GM21576 (cell line): ENCODE results near the gene HNF1A.

Experiments used
- ATAC-seq: cut with Tn5 transposase; IDR thresholded peaks from one replicate; pipeline ENCODE4 v1.9.1; 2021; ENCODE audit warnings: mild to moderate bottlenecking, moderate library complexity; ENCODE audit not compliant: unreplicated experiment

HNF1A gene

GRCh38 chr12:120956579-120957300 lies 21.6 kb upstream of the HNF1A start:
- no peak for ATAC-seq

GRCh38 chr12:120959111-120959878 lies 19.0 kb upstream of the HNF1A start:
- ATAC-seq: no peak

DNA sequence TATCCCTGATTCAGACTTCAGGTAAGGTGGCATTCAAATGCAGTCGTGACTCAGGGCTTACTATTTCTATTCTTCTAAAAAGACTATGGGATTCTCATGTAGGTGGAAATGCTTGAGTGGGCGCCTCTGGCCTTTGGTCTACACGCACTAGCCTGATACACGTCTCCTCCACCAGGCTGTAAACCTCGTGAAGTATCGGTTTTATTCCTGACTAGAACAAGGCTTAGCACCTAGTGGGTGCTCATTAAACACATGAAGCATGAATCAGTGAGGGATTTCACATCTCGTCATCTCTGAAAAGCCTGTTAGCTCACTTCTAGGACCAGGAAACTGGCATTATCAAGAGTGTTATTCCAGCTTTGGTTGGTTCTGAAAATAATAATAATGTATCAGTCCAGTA lies 17.7 kb upstream of the HNF1A start:
- peak; percentile 47 for ATAC-seq

- ATAC-seq: no peak
Observed at GRCh38 chr12:120961604-120962531, 16.5 kb upstream of the HNF1A start.

DNA sequence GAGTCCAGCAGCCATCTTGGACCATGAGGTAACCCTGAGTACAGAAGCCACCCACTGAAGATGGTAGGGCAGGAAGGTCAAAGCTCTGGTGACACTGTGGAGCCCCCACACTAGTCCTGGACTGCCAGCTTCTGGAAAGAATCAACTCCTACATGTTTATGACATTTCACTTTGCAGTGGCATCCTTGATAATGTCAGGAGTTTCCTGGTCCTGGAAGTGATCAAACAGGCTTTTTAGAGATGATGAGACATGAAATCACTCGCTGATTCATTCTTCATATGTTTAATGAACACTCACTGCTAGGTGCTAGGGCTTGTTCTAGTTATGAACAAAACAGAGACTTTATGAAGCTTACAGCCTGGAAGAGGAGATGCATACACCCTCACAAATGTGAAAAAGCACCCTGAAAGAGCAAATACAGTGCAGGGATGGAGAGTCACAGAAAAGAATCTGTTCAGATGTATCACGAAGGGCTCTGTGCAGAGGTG lies 15.8 kb upstream of the HNF1A start:
- no peak for ATAC-seq

GRCh38 chr12:120964298-120964697 lies 14.0 kb upstream of the HNF1A start:
- ATAC-seq: no peak

- no peak for ATAC-seq
Observed at GRCh38 chr12:120965534-120966091, 12.7 kb upstream of the HNF1A start.

- ATAC-seq: no peak
Observed at GRCh38 chr12:120970310-120970709, 8.0 kb upstream of the HNF1A start.

DNA sequence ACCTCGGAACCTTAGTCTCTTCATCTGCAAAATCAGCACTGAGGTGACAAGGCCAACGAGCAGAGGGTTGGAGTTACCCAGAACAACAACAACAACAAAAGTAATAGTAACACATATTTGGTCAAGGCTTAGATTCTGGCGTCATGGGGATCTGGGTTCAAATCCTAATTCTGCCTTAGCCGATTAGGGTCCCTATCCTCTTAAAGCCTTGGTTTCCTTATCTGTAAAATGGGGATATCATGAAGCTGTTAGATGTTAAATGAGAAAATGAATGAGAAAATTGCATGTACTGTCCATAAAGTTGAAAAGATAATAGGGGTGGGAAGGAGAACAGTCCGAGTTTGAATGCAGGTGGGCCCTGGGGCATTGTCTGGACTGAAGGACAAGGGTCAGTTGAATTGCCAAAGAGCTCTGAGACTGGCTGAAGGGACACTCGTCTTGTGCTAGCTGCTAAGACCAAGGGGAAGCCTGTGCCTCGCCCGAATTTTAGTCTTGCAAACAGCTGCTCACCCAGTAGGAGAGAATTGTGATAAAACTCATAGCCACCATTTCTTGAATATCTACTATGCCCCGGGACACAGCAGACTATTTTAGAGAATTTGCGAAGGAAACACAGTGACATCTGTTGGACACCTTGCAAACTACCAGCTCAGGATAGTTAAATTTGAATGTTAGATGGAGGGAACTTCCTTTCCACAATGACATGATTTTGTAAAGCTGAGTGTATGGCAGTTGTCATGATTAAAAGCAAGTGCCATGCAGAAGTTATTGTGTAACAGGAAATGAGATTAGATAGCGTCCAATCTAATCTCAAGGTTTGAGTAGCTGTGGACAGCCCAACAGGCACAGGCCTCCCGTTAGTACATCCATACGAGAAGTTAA lies 6.8 kb upstream of the HNF1A start:
- no peak for ATAC-seq

DNA sequence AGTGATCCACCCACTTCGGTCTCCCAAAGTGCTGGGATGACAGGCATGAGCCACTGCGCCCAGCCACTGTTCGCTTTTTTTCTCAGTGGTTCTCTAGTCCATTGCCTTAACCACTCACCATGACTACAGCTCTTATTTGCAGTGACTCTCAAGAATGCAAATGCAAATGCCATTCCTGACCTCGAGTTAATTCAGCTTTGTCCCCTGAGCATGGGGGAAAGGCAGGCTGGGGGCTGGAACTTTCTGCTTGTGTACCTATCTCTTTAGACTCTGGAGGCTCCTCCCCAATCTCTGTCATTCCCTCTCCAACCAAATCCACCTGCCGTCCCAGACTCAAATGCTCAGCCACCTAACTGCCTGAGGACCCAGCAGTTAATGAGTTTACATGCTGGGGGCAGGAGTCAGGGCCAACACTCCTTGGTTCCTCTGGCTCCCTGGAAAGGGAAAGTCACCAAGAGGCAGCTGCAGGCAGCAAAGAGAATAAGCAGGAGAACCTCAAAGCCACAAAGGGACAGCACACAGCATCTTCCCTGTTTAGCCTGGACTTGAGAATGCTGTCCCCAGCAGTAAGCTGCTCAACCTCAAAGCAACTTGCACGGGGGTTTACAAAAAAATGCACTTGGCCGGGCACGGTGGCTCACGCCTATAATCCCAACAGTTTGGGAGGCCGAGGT lies 5.3 kb upstream of the HNF1A start:
- no peak for ATAC-seq

DNA sequence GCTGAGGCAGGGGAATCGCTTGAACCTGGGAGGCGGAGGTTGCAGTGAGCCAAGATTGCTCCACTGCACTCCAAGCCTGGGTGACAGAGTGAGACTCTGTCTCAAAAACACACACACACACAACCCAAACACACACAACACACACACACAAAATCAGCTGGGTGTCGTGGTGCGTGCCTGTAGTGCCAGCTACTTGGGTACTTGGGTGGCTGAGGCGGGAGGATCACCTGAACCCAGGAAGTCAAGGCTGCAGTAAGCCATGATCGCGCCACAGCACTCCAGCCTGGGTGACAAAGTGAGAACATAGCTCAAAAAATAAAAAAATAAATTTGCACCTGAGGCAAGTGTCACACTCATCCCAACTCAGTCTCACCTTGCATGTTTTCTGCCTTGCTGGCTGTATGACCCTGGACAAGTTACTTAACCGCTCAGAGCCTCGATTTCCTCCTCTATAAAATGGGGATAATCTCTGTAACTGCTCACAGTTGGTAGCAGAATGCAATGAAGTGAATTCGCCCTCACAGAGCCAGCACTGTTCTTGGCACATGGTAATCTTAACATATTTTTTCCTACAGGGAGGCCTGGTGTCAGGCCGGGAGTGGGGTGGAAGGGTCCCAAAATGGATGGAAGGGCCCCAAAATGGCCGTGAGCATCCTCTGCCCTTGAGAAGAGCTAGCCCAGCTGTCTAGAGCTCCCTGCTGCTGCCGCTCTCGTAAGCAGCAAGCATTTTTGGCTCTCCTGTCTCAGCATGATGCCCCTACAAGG lies 630 bp upstream of the HNF1A start:
- no peak for ATAC-seq

DNA sequence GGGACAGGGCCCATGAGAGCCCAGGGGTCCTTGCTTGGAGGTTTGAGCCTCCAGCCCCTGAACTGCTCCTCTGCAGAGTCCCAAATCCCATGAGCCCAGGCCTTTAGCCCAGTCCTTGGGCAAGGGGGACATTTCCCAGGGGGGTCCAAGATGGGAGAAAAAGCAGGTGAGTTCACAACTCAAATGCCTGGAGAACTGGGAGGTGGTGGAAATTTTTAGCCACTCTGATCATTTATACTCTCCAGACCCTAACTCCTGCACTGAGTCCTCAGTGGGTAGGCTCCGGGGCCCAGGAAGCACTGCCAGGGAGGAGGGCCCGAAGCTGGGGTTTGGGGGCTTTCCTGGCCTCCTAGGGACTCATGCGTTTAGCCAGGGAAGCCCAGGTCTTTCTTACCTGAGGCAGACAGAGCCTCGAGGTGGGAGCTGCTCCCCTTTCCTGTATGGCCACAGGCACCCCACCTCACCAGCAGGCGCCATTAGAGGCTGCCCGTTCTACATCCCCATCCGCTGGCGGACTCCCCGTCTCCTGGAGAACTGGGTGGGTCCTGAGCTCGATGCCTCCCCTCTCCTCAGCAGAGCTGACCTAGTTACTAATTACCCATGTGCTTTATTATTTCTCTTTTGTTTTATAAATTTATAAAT lies 998 bp downstream of the HNF1A start:
- no peak for ATAC-seq

DNA sequence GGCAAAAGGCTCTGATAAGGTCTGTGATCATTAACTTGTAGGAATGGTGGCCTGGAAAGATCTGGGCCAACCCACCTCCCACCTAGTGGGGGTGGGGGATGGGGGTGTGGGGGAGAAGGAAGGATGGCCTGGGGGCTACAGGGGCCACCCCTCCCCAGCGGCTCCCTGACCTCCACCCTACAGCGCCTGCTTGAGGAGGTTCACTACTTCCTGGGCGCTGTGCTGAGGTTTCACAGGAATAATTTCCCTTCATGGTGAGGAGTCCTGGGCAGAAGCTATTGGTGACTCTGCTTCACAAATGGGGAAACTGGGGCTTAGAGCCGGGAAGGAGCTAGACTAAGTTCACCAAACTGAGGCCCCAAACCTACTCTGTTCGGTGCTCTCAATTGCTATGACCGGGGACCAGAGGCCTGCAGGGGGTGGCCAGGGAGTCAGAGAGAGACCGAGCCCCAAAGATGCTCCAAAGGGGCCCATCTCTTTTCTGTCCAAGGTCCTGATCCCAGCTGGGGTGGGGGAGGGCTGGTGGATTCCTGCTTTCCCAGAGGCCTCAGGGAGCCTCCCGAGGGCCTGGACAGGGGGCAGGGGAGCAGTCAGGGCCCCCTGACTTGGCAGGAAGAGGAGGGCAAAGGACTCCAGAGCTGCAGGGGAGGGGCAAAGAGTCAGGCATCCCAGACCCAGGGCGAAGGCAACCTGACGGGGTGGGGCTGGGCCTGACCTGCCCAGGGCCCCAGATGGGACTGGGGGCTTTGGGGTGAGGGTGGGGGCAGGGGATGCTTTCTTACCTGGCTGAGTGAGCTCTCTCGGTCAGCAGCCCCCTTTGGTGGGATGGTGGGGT lies 1.7 kb downstream of the HNF1A start:
- ATAC-seq: no peak

GRCh38 chr12:120980800-120981368 lies 2.5 kb downstream of the HNF1A start:
- ATAC-seq: no peak

DNA sequence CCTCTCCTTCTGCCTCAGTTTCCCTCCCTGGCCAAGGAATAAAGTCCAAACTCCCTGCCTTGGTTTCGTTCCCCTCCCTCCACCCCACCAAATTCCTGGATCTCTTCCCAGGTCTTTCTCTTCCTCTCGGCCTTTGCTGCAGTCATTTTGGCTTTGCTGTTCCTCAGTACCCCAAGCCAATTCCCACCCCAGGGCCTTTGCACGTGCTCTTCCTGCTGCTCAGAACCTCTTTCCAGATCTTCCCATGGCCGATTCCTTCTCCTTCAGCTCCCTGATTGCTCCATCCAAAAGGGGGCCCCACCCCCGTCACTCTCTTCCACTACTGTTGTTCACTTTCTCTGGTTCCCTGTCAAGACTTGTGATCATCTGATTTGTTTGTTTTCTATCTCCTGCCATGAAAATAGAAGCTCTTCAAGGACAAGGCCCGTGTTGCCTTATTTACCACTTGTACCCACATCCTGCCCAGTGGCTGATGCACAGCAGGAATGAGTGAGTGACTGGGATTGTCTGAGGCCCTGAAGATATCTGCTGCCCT lies 3.1 kb downstream of the HNF1A start:
- ATAC-seq: no peak

DNA sequence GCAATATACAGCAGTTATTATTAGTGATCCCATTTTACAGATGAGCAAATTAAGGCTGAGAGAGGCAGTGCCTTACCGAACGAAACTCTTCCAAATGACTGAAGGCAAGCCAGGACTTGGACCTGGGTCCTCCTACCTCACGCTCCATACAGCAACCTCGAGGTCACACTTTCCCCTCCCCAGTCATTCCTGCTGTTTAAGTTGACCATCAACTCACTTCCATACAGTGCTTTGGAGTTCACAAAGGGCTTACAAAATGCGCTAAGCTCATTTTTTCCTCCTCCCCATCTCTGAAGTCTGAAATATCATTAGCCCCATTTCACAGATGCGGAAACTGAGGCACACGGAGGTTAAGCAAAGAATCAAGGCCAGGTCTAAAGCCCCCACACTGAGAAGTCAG lies 4.3 kb downstream of the HNF1A start:
- ATAC-seq: no peak

DNA sequence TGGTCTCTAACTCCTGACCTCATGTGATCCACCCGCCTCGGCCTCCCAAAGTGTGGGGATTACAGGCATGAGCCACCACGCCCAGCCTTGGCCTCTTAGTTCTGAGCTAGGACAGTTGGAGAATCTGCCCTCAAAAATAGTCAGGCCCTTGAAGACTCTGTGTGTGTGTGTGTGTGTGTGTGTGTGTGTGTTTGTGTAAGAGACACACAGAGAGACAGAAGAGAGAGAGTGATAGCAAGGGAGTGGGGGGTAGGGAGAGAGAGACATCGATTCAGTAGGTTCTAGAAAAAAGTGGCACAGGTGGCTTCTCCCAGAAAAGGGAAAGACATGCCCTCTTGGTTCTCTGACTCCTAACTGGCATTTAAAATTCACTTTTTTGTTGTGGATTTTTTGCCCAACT lies 5.4 kb downstream of the HNF1A start:
- ATAC-seq: no peak
